HepG2 (cell line): ENCODE data around the gene TRIM31. TPM values are rescaled to one million over a fixed set of nuclear protein-coding genes. Genes with fewer than 3 reads are reported as not detected.

Source experiments
- ERF ChIP-seq: IDR thresholded peaks from 2 replicates; pipeline ENCODE4 v1.6.1; 2018; ENCODE audit warnings: missing biosample characterization, missing genetic modification reagents
- FOXA1 ChIP-seq, 2 experiments: fragments of 450-650 bp in 1 of 2; sonication (generic) in 1 of 2; formaldehyde crosslinking in 1 of 2; IDR thresholded peaks; 2 replicates each; pipeline versions ENCODE4 v1.4.0 to v1.6.1; 2016 to 2020; ENCODE audit warnings: missing genetic modification reagents in 1 of 2
- NCOA2 ChIP-seq: sonication (generic); formaldehyde crosslinking; IDR thresholded peaks from 2 replicates; pipeline ENCODE4 v1.8.0; 2022; ENCODE audit warnings: inconsistent platforms
- SOX6 ChIP-seq, 2 experiments: fragments of 450-650 bp in 1 of 2; sonication (generic) in 1 of 2; formaldehyde crosslinking in 1 of 2; IDR thresholded peaks; 2 replicates each; pipeline versions ENCODE4 v1.4.0 to v1.6.1; 2017 to 2020; ENCODE audit warnings: antibody characterized with exemption in 1 of 2, mild to moderate bottlenecking in 1 of 2, missing genetic modification reagents in 1 of 2
- ZBTB7A ChIP-seq: sonication (generic); formaldehyde crosslinking; IDR thresholded peaks from 2 replicates; pipeline ENCODE4 v1.8.0; 2022; ENCODE audit warnings: mild to moderate bottlenecking, missing genetic modification reagents
- ZKSCAN5 ChIP-seq: sonication (generic); formaldehyde crosslinking; IDR thresholded peaks from 2 replicates; pipeline ENCODE4 v1.5.1; 2020; ENCODE audit warnings: mild to moderate bottlenecking, missing genetic modification reagents
- ZNF10 ChIP-seq: sonication (generic); formaldehyde crosslinking; IDR thresholded peaks from 2 replicates; pipeline ENCODE4 v1.4.0; 2020; ENCODE audit warnings: mild to moderate bottlenecking, low read depth, missing genetic modification reagents, borderline replicate concordance
- ZNF496 ChIP-seq: sonication (generic); formaldehyde crosslinking; IDR thresholded peaks from 2 replicates; pipeline ENCODE4 v1.8.1; 2023; ENCODE audit warnings: mild to moderate bottlenecking, moderate library complexity, missing genetic modification reagents; ENCODE audit not compliant: insufficient replicate concordance
- ZNF670 ChIP-seq: sonication (generic); formaldehyde crosslinking; IDR thresholded peaks from 2 replicates; pipeline ENCODE4 v1.8.0; 2022; ENCODE audit warnings: mild to moderate bottlenecking, missing genetic modification reagents, borderline replicate concordance
- ZNF850 ChIP-seq: sonication (generic); formaldehyde crosslinking; conservative IDR thresholded peaks from 2 replicates; pipeline ENCODE4 v1.9.0; 2021; ENCODE audit warnings: mild to moderate bottlenecking, missing genetic modification reagents
- ZSCAN21 ChIP-seq: sonication (generic); formaldehyde crosslinking; IDR thresholded peaks from 2 replicates; pipeline ENCODE4 v1.8.0; 2022; ENCODE audit warnings: mild to moderate bottlenecking, missing genetic modification reagents, moderate library complexity, borderline replicate concordance
- polyA plus RNA-seq, 8 experiments: library from polyadenylated mRNA; depleted of rRNA in 3 of 8; stranded (reverse) in 7 of 8; unstranded in 1 of 8; fragments of >200 nt; fragmentation: Illumina TruSeq in 4 of 8; extraction: Trizol in 4 of 8; gene quantifications; 2 replicates each; pipeline versions ENCODE4 v1.2.1 to v1.2.3, GENCODE V29; 2011 to 2016; ENCODE audit warnings: low read depth in 4 of 8, missing spikeins in 1 of 8, mixed read lengths in 1 of 8; ENCODE audit not compliant: insufficient read depth in 1 of 8
- total RNA-seq, 5 experiments: library from RNA; depleted of rRNA; stranded (reverse); fragments of >200 nt; fragmentation: Illumina TruSeq; extraction: Trizol; gene quantifications; 2 replicates each; pipeline ENCODE4 v1.2.3, GENCODE V29; 2016; ENCODE audit warnings: low read depth in 1 of 5
- TF ChIP-seq, protein P1 (sequence below): sonication (generic); formaldehyde crosslinking; IDR thresholded peaks from 2 replicates; pipeline ENCODE4 v1.8.0; 2022; ENCODE audit warnings: mild to moderate bottlenecking, missing genetic modification reagents; ENCODE audit not compliant: insufficient replicate concordance
- TF ChIP-seq, protein P2 (sequence below): sonication (generic); formaldehyde crosslinking; IDR thresholded peaks from 2 replicates; pipeline ENCODE4 v1.8.0; 2023; ENCODE audit warnings: mild to moderate bottlenecking, missing genetic modification reagents
- TF ChIP-seq, protein P3 (sequence below): sonication (generic); formaldehyde crosslinking; IDR thresholded peaks from 2 replicates; pipeline ENCODE4 v1.8.0; 2022; ENCODE audit warnings: missing genetic modification reagents, mild to moderate bottlenecking, moderate library complexity, borderline replicate concordance
- TF ChIP-seq, protein P4 (sequence below): sonication (generic); formaldehyde crosslinking; IDR thresholded peaks from 2 replicates; pipeline ENCODE4 v1.5.0; 2020; ENCODE audit warnings: missing genetic modification reagents

TRIM31 gene
- total and polyA plus RNA-seq, 2 of the 13 experiments (the other 11 are each of a cell fraction or from before 2014, with no cell fraction given) = 0.13 to 0.51 TPM

DNA sequence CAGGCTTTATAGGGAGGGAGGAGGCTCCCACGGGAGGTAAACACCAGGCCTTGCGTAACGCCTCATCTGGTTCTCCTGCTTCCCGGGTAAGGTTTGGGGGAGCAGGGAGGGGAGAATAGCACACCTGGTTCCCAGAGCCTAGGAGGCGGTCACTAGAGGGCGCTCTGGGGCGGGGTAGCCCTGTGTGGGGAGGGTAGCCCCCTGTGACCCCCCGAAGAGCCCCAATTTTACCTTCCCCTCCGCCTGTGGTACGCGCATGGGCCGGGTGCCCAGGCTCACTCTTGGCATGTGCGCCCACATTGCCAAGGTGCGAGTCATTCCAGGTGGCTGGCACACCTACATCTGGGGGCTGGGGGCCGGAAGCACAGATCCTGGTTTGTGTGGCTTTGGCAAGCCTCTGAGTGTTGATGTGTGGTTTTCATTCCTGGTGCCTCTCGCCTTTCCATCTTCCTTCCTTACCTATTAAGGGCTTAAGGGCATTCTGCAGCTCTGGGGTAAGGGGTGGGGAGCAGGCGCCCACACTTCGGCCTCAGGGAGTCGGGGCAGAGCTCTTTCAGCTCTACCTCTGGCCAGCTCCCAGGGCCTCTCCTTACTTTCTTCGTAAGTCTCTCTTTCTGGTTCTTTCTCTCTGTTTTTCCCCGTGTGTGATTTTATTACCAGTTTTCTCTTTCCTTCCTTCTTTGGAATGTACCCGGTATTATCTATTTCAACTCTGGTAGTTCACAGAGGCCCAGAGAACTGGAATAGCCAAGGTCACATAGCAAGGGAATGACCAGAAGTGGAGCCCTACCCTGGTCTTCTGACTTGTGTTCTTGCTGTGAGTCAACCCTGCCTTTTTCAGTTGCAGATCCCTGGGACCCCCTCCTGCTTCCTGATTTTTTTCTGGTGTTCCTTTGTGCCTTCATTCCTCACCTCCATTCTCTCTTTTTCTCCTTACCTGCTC, 36.8 kb downstream of the TRIM31 start (continued):
- TF ChIP-seq, protein P1, sequence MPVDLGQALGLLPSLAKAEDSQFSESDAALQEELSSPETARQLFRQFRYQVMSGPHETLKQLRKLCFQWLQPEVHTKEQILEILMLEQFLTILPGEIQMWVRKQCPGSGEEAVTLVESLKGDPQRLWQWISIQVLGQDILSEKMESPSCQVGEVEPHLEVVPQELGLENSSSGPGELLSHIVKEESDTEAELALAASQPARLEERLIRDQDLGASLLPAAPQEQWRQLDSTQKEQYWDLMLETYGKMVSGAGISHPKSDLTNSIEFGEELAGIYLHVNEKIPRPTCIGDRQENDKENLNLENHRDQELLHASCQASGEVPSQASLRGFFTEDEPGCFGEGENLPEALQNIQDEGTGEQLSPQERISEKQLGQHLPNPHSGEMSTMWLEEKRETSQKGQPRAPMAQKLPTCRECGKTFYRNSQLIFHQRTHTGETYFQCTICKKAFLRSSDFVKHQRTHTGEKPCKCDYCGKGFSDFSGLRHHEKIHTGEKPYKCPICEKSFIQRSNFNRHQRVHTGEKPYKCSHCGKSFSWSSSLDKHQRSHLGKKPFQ (CRISPR knock-in tag) = no peak
- no peak for TF ChIP-seq ZNF496 (CRISPR knock-in tag)
- TF ChIP-seq, protein P2, sequence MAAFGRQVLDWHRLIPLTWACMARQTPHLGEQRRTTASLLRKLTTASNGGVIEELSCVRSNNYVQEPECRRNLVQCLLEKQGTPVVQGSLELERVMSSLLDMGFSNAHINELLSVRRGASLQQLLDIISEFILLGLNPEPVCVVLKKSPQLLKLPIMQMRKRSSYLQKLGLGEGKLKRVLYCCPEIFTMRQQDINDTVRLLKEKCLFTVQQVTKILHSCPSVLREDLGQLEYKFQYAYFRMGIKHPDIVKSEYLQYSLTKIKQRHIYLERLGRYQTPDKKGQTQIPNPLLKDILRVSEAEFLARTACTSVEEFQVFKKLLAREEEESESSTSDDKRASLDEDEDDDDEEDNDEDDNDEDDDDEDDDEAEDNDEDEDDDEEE (CRISPR knock-in tag) = no peak
- TF ChIP-seq ZNF670 (CRISPR knock-in tag) = 0 out of 2 replicates have a peak, but pooled peaks have one; percentile 35
- no peak for TF ChIP-seq ZSCAN21 (CRISPR knock-in tag)
- TF ChIP-seq, protein P3, sequence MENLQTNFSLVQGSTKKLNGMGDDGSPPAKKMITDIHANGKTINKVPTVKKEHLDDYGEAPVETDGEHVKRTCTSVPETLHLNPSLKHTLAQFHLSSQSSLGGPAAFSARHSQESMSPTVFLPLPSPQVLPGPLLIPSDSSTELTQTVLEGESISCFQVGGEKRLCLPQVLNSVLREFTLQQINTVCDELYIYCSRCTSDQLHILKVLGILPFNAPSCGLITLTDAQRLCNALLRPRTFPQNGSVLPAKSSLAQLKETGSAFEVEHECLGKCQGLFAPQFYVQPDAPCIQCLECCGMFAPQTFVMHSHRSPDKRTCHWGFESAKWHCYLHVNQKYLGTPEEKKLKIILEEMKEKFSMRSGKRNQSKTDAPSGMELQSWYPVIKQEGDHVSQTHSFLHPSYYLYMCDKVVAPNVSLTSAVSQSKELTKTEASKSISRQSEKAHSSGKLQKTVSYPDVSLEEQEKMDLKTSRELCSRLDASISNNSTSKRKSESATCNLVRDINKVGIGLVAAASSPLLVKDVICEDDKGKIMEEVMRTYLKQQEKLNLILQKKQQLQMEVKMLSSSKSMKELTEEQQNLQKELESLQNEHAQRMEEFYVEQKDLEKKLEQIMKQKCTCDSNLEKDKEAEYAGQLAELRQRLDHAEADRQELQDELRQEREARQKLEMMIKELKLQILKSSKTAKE = 0 out of 2 replicates have a peak, but pooled peaks have one; percentile 15
- no peak for TF ChIP-seq NCOA2
- TF ChIP-seq, protein P4, sequence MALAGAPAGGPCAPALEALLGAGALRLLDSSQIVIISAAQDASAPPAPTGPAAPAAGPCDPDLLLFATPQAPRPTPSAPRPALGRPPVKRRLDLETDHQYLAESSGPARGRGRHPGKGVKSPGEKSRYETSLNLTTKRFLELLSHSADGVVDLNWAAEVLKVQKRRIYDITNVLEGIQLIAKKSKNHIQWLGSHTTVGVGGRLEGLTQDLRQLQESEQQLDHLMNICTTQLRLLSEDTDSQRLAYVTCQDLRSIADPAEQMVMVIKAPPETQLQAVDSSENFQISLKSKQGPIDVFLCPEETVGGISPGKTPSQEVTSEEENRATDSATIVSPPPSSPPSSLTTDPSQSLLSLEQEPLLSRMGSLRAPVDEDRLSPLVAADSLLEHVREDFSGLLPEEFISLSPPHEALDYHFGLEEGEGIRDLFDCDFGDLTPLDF (CRISPR knock-in tag) = no peak
- TF ChIP-seq ZBTB7A (CRISPR knock-in tag) = no peak; the same call in 1 of the 2 replicates
- TF ChIP-seq ZKSCAN5 = no peak
- TF ChIP-seq SOX6 (IDR thresholded peaks at IDR 0.05) = no peak
- TF ChIP-seq SOX6 (CRISPR knock-in tag; IDR thresholded peaks at IDR 0.05) = peak; percentile 41; the same call in 1 of the 2 replicates
- peak; percentile 32 for TF ChIP-seq ERF (CRISPR knock-in tag)
- TF ChIP-seq FOXA1 (IDR thresholded peaks at IDR 0.05) = no peak
- peak; percentile 76 for TF ChIP-seq FOXA1 (CRISPR knock-in tag; IDR thresholded peaks at IDR 0.05)
- no peak for TF ChIP-seq ZNF10 (CRISPR knock-in tag)
- TF ChIP-seq ZNF850 (CRISPR knock-in tag) = no peak; the same call in 1 of the 2 replicates
